Measurements from ENCODE around the gene DAB2IP. TPM values are rescaled to one million over a fixed set of nuclear protein-coding genes. Genes with fewer than 3 reads are reported as not detected.

The DAB2IP gene
- total RNA-seq, 4 donors from 2014 or later = 42.0 to 93.4 (median 47.9) TPM

- Histone ChIP-seq H3K36me3 (peaks cover 0 to 21% of the 10 kb centered on the region in 2 donors), H3K4me3 (no peak overlapping the region), H3K27ac (no peak overlapping the region), H3K4me1 (peaks cover 0 to 31% (median 0%) of the 10 kb centered on the region in 3 donors), H3K27me3 (no peaks in the 10 kb centered on the region), H3K9me3 (no peaks in the 10 kb centered on the region)
- TF ChIP-seq CTCF (IDR thresholded peaks at IDR 0.05) = no peak
- TF ChIP-seq POLR2AphosphoS5 (IDR thresholded peaks at IDR 0.05) = no peak
- no peak for TF ChIP-seq EP300 (IDR thresholded peaks at IDR 0.05)
- WGBS, 2 donors (ENCODE audit: low coverage in 1 of 2) = 90 to 96% methylated on average over 3 of the region's 3 CpGs
- ATAC-seq = no peak
Observed at GRCh38 chr9:121685795-121686377, 34.5 kb downstream of the DAB2IP start.

GRCh38 chr9:121686930-121687541 is 35.6 kb downstream of the DAB2IP start:
- peaks cover 0 to 43% (median 0%) of the 10 kb centered on the region in 3 donors for H3K4me1 ChIP-seq
- H3K27ac ChIP-seq = peak overlapping the region in 1 of 4 donors; percentile 35
- no peak for TF ChIP-seq EP300 (IDR thresholded peaks at IDR 0.05)
- no peak for TF ChIP-seq POLR2A (IDR thresholded peaks at IDR 0.05)
- TF ChIP-seq POLR2AphosphoS5 (IDR thresholded peaks at IDR 0.05) = peak; percentile 21
- TF ChIP-seq CTCF (IDR thresholded peaks at IDR 0.05) = peak in 3 of 4 experiments; percentile 77 to 91 (median 80)
- H3K27me3 ChIP-seq = no peaks in the 10 kb centered on the region
- 52% methylated on average over 2 of the region's 3 CpGs; no CpG with 5 or more reads in 1 of the 2 donors for WGBS, 2 donors (ENCODE audit: low coverage in 1 of 2)
- H3K36me3 ChIP-seq = peaks cover 0 to 11% of the 10 kb centered on the region in 2 donors
- no peak overlapping the region for H3K4me3 ChIP-seq
- ATAC-seq = peak; percentile 71
- no peaks in the 10 kb centered on the region for H3K9me3 ChIP-seq

GRCh38 chr9:121688146-121688680 is 36.8 kb downstream of the DAB2IP start:
- Histone ChIP-seq H3K27ac (no peak overlapping the region), H3K4me1 (peaks cover 0 to 54% (median 4%) of the 10 kb centered on the region in 3 donors), H3K9me3 (no peaks in the 10 kb centered on the region), H3K4me3 (no peak overlapping the region), H3K36me3 (no peaks in the 10 kb centered on the region), H3K27me3 (no peaks in the 10 kb centered on the region)
- 20 to 81% methylated on average over 3 to 6 of the region's 12 CpGs for WGBS, 2 donors (ENCODE audit: low coverage in 1 of 2)
- ATAC-seq = no peak
- TF ChIP-seq POLR2AphosphoS5 (IDR thresholded peaks at IDR 0.05) (no peak), EP300 (IDR thresholded peaks at IDR 0.05) (no peak), POLR2A (IDR thresholded peaks at IDR 0.05) (no peak), CTCF (IDR thresholded peaks at IDR 0.05) (no peak)

- no peak for ATAC-seq
- whole genome bisulfite sequencing, 2 donors (ENCODE audit: low coverage in 1 of 2) = 92 to 100% methylated on average over 2 to 3 of the region's 7 CpGs
- Histone ChIP-seq H3K36me3 (no peaks in the 10 kb centered on the region), H3K9me3 (no peaks in the 10 kb centered on the region), H3K27me3 (no peaks in the 10 kb centered on the region), H3K27ac (no peak overlapping the region), H3K4me3 (no peak overlapping the region), H3K4me1 (peaks cover 0 to 59% (median 4%) of the 10 kb centered on the region in 3 donors)
- no peak for TF ChIP-seq POLR2A (IDR thresholded peaks at IDR 0.05)
- no peak for TF ChIP-seq POLR2AphosphoS5 (IDR thresholded peaks at IDR 0.05)
- TF ChIP-seq EP300 (IDR thresholded peaks at IDR 0.05) = no peak
- no peak for TF ChIP-seq CTCF (IDR thresholded peaks at IDR 0.05)
Observed at GRCh38 chr9:121688681-121689080, 37.2 kb downstream of the DAB2IP start.
